HG02840 (cell line): ENCODE data around the gene RBM6.
"Not testable (repeated sequence)": the region's sequence is repeated elsewhere in the genome, so short reads cannot be mapped to it uniquely, and the experiment has no call there.

Experiments
- ATAC-seq: cut with Tn5 transposase; IDR thresholded peaks from one replicate; pipeline ENCODE4 v1.9.1; 2021; ENCODE audit warnings: mild to moderate bottlenecking, moderate library complexity, moderate number of reproducible peaks; ENCODE audit not compliant: unreplicated experiment, low FRiP score

Gene RBM6

DNA sequence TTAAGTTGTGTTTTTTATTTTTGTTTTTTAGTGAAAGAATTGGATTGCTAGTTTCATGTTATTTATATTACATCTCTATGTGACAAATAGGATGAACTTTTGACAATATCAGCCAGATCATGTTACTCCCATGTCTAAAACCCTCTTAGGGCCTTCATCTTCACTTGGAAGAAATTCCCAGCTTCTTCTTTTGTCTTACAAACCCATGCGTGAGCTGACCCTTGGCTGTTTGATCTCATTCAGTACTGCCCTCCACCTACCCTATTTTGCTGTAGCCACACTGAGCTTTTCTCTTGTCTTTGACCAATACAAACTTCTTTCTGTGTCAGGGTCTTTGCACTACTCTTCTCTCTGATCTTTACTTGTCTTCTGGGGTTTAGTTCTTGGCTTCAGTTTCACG is 37.0 kb downstream of the RBM6 start:
- ATAC-seq: no peak

DNA sequence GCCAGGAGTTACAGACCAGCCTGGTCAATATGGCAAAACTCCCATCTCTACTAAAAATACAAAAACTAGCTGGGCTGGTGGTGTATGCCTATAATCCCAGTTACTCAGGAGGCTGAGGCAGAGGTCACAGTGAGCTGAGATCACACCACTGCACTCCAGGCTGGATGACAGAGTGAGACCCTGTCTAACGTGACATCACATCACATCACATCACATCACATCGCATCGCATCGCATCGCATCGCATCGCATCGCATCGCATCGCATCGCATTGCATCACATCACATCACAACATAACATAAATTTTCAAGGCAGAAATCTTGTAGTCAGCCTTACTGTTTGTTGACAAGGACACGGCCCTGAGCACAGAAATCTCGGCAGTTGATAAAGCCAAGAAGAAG is 44.4 kb downstream of the RBM6 start:
- no peak for ATAC-seq

GRCh38 chr3:49992326-49992725 is 52.4 kb downstream of the RBM6 start:
- no peak for ATAC-seq

- ATAC-seq: no peak
These were observed 54.5 kb downstream of the RBM6 start for GRCh38 chr3:49994476-49994875.

DNA sequence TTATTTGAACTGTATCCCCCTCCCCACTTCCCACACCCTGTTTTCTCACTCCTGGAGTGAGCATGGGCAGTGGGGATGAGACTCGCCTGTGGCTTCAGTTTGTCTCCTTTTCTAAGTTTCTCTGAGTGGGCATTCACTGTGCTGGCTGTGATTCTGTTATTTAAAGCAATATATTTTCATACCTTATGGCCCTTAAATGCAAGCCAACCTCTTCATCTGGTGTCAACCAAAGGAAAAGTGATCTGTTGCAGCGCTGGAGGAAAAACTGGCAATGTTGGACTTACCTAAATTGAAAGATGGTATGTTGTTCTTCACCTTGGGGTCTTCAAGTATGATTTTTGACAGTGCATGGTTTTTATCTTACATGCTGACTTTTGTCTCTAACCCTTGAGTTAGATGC is 56.1 kb downstream of the RBM6 start:
- ATAC-seq: no peak

DNA sequence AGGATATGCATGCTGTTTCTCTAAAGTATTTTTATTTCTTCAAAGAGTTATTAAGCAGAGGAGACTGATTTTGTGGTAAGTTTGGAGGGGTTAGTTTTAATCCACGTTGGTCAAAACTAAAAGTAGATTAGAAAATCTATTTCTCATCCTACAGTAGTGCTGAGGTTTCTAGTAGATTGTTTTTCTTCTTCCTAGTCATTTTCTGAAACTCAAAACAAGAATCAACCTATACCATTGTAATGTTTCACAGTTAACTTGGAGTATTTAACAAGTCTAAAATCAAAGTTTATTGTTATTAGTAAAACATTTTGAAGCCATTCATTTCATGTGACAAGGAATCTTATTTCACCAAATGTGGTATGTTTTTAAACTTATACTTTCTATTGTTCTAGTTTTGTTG is 57.9 kb downstream of the RBM6 start:
- ATAC-seq: no peak

GRCh38 chr3:49998326-49998725 is 58.4 kb downstream of the RBM6 start:
- ATAC-seq: no peak

- no peak for ATAC-seq
These were observed 61.6 kb downstream of the RBM6 start for GRCh38 chr3:50001511-50001910.

- no peak for ATAC-seq
These were observed 63.3 kb downstream of the RBM6 start for GRCh38 chr3:50003216-50003615.

- ATAC-seq: no peak
These were observed 63.9 kb downstream of the RBM6 start for GRCh38 chr3:50003824-50004223.

DNA sequence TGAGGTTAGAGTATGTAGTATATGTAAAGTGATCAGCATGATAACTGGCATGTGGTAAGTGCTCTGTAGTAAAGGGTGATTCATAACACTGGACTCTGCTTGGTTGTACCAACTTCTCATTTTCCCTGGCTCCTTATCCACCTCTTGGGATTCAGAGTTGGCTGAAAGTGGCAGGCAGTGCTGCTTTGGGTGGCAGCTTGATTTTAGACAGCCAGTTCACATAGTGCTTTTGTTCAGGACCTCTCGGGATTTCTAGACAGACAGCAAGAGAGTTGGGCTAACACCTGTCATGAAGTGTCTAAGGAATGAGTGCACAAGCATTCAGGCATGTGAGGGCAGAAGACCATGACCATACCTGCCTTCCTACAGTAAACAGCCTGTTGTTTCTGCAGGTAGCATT is 69.0 kb downstream of the RBM6 start:
- ATAC-seq: no peak

GRCh38 chr3:50010959-50011358 is 71.0 kb downstream of the RBM6 start:
- ATAC-seq: no peak

DNA sequence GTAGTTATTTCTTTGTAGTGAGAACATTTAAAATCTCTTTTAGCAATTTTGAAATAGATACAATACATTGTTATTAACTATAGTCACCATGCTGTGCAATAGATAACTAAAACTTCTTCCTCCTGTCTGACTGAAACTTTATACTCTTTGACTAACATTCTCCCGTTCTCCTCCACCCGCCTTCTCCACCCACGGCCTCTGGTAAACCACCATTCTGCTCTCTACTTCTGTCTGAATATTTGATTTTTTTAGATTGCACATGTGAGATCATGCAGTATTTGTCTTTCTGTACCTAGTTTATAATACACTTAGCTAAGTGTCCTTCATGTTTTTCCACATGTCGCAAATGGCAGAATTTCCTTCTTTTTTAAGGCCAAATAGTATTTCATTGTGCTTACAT is 76.0 kb downstream of the RBM6 start:
- no peak for ATAC-seq

DNA sequence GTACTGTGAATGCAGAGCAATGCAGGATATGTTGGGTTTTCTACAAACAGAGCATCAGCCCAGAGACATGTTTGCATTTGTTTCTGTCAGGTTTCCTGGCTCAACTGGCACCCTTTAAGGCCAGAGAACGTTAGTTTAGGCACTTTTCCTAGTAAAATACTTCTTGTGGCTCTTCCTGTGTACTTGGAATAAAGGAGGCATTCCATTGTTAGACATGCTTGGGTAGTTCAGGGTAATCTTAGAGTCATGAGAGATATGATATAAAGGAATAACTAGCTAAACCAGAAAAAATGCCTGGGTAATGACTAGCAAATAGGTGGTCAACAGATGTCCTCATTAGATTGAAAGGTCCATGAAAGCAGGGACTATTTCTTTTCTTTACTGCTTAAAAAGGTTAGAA is 88.4 kb downstream of the RBM6 start:
- ATAC-seq: no peak

GRCh38 chr3:50031201-50031600 is 91.3 kb downstream of the RBM6 start:
- not testable (repeated sequence) for ATAC-seq

GRCh38 chr3:50044976-50045375 is 105.0 kb downstream of the RBM6 start:
- ATAC-seq: no peak

GRCh38 chr3:50047426-50047825 is 107.5 kb downstream of the RBM6 start:
- ATAC-seq: no peak

- ATAC-seq: no peak
These were observed 110.4 kb downstream of the RBM6 start for GRCh38 chr3:50050361-50050760.

DNA sequence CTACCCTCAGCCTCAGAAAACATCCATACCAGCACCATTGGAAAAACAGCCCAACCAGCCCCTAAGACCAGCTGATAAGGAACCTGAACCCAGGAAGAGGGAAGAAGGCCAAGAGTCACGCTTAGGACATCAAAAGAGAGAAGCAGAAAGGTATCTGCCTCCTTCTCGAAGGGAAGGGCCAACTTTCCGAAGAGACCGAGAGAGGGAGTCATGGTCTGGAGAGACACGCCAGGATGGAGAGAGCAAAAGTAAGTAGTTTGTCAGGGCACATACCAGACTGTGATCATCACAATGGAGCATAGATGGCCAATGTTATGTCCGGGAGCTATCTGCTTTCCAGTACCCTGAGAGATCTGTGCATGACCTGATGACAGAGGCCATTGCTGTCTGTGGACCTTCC is 117.8 kb downstream of the RBM6 start:
- no peak for ATAC-seq

- ATAC-seq: no peak
These were observed 128.2 kb downstream of the RBM6 start for GRCh38 chr3:50068134-50068533.

DNA sequence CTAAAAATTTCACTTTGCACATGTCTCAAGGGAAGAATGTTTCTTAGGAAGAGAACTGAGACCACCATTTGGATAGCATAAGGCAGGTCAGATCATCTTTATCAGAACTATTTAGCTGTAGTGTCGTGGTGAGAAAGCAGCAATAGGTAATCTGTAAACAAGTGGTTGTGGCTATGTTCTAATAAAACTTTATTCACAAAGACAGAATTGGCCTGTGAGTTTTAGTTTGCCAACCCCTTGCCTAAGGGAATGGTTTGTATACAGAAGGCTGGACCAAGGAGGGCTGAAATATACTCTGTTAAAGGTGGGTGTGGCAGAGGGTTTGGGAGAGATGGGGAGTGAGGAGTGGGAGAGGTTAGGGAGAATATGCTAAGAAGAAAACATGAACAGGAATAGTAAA is 138.1 kb downstream of the RBM6 start:
- no peak for ATAC-seq

DNA sequence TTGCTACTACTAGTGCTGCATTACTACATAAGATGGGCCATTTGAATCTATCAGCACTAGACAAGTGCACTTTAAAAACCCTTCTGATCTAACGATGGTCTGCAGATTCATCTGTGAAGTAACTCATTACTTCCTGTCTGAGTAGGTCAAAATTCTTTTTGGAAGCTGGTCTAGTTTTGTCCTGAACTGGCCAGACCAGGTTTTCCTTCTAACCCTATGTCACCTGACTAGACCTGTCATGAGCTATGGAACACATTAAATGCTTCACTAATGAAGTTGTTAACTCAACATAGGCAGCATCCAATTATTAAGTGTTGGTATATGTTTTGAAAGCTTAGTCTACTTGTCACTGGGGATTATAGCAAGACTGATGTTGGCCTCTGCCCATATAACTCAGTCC is 138.7 kb downstream of the RBM6 start:
- ATAC-seq: no peak

- ATAC-seq: not testable (repeated sequence)
These were observed 145.0 kb downstream of the RBM6 start for GRCh38 chr3:50084951-50085350.
